Activated CD8-positive, alpha-beta memory T cell treated with anti-CD3 and anti-CD28 coated beads for 36 hours (primary cell): ENCODE data around the gene ATF4. TPM values are rescaled to one million over a fixed set of nuclear protein-coding genes. Genes with fewer than 3 reads are reported as not detected.

Experiments used
- CTCF ChIA-PET: fragments of 350-600 bp; sonication (Branson Sonifier 250); formaldehyde crosslinking; loops from one replicate; lab custom pipeline; 2021; ENCODE audit warnings: antibody characterized with exemption; lab: Charles Lee
- POLR2A ChIA-PET: fragments of 350-600 bp; sonication (Branson Sonifier 250); formaldehyde crosslinking; loops from one replicate; lab custom pipeline; 2021; ENCODE audit warnings: antibody characterized with exemption; lab: Charles Lee
- total RNA-seq, 2 experiments: library from RNA; stranded (reverse); gene quantifications; one replicate each; pipeline ENCODE4 v1.2.3, GENCODE V29; 2021

The ATF4 gene
- total RNA-seq, 2 experiments from 2014 or later = 816 to 818 TPM

DNA sequence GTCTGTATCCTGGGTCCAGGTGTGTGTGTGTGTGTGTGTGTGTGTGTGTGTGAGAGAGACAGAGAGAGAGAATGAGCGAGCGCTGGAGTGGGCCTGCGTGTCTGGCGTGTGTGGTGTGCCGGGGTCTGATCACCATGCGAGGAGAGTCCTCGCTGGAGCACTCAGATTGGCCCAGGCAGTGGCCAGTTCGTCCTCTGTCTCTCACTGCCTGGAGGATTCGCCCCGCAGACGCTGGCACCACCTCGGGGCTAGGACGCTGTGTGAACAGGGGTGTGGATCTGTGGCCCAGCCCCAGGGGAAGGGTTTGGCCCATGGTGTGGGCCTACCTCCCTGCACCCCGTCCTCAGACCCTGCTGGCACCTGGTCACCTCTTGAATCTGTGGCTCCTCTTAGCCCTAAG, 38.6 kb downstream of the ATF4 start:
- CTCF ChIA-PET = interaction anchor here (0.9 to 1.4 kb wide), 2 partner anchors 192 to 418 kb away, joined by 3 read pairs; no protein-coding TSS in a partner anchor
- POLR2A ChIA-PET = interaction anchor here (0.6 kb wide), 1 partner anchor 496 kb away, joined by 6 read pairs; no protein-coding TSS in a partner anchor

GRCh38 chr22:39559456-39560105, 39.2 kb downstream of the ATF4 start:
- CTCF ChIA-PET = interaction anchor here (1.0 to 1.4 kb wide), 3 partner anchors 15 to 191 kb away, joined by 3 to 4 read pairs (median 3); no protein-coding TSS in a partner anchor
- POLR2A ChIA-PET = no interaction called here

DNA sequence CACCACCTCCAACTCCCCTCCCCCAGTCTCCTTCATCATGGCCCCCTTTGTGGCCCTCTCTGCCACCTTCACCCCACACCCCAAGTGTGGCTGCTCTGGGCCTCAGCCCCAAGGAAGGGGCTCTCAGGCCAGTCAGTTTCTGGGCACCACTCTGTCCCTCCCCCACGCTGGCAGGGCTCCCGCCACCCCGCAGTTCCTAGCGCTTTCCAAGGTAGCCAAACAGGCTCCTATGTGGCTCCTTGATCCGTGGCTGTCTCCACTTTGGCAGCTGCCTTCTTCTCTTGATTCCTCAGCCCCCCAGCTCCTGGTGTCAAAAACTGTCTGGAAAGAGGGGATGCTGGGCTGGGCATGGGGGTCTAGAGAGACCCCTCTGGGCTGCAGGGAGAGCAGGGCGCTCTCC, 39.8 kb downstream of the ATF4 start:
- ChIA-PET CTCF (interaction anchor here (1.0 to 1.4 kb wide), 3 partner anchors 15 to 191 kb away, joined by 3 to 4 read pairs (median 3); no protein-coding TSS in a partner anchor), POLR2A (no interaction called here)

- CTCF ChIA-PET = no interaction called here
- POLR2A ChIA-PET = no interaction called here
These were observed 42.6 kb downstream of the ATF4 start for GRCh38 chr22:39562839-39563489.

GRCh38 chr22:39563571-39564428, 43.4 kb downstream of the ATF4 start:
- ChIA-PET POLR2A (no interaction called here), CTCF (no interaction called here)

DNA sequence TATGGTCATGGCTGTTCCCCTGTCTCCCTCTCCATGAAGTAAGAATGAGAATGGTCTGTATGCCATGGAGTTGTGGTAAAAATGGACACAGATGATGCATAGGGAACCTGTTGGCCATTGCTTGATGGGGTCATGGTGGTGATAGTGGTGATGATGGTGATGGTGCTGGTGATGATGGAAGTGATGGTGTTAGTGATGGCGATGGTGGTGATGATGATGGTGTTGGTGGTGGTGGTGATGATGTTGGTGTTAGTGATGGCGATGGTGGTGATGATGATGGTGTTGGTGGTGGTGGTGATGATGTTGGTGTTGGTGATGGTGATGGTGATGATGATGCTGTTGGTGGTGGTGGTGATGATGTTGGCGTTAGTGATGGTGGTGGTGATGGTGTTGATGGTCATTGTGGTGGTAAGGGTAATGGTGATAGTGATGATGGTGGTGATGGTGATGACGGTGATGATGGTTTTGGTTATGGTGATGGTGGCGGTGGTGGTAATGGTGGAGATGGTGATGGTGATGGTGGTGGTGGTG, 45.1 kb downstream of the ATF4 start:
- CTCF ChIA-PET = no interaction called here
- POLR2A ChIA-PET = interaction anchor here (0.5 kb wide), 1 partner anchor 42 kb away, joined by 3 read pairs; no protein-coding TSS in a partner anchor

DNA sequence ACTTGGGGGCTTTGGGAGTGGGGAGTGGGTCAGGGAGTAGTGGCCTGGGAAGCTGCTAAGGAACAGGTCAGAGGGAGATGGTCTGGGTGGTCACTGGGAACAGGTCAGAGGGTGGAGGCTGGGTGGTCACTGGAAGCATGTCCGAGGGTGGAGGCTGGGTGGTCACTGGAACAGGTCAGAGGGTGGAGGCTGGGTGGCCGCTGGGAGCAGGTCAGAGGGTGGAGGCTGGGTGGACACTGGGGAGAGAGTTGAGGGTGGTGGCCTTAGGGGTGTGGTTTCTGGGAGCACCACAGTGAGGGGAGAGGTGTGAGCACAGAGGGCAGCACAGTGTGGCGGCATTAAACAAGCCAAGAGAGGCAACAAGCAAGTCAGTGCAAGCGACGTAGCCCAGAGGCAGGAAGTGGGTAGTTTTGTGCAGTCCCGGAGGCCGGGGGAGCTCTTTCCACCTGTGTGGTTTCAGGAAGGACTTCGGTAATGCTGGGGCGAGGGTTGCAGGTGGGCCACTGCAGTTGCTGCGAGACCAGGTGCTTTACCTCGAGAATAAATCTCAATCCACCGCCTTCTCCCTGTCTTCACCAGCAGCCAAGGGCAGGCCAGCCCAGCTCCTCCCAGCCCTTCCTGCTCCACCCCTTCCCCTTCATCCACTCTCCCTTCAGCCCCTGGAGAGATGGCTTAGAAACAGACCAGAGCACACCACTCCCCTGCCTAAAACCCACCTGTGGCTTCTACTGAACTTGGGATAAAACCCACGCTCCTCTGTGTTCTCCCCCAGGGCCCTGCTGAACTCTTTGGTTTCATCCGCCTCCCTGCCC, 47.0 kb downstream of the ATF4 start:
- CTCF ChIA-PET = interaction anchor here (0.9 to 1.0 kb wide), 2 partner anchors 9 to 455 kb away, joined by 3 read pairs; no protein-coding TSS in a partner anchor
- POLR2A ChIA-PET = no interaction called here

DNA sequence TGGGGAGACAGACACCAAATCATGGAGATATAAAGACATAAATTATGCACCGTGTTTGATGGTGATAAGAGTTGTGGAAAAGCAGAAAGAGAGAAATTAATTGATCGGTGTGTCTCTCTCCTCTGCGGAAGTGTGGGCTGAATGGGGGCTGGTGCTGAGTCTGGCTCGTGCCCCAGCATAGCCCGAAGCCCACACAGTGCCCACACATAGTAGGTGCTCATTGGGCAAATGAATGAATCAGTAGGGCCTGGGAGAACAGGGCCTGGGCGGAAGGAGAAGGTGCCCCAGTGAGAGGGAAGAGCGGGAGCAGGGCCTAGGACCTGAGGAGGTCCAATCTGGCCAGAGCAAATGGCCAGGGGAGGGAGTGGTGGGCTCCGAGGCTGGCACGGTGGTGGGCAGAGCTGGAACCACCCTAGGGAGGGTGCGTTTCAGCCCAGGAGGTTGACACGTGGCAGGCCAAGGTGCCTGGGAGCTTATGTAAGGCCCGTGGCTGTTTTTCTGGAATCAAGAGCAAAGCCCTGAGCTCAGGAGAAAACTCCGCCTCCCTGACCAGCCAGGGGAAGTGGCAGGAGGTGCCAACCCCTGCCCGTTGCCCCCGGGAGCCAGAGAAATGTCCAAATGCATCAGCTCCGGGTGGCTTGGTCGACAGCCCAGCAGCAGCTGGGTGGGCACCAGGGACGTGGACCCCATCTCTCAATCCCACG, 48.1 kb downstream of the ATF4 start:
- POLR2A ChIA-PET = no interaction called here
- CTCF ChIA-PET = no interaction called here

GRCh38 chr22:39569066-39569465, 48.7 kb downstream of the ATF4 start:
- ChIA-PET CTCF (no interaction called here), POLR2A (no interaction called here)

DNA sequence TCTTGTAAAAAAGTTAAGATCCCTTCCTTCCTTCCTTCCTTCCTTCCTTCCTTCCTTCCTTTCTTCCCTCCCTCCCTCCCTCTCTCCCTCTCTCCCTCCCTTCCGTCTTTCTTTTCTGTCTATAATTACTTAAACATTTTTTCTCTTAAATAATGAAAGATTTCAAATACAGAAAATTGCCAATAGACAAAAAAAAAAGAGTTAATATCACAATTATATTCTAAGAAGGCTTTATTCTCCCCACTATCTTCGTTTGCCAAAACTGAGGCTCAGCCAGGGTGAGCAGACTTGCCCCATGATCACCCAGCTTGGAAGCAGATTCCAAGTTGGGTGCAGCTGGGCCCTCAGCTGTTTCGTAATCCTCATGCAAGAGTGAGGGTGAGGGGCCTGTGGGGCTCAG, 49.9 kb downstream of the ATF4 start:
- CTCF ChIA-PET = no interaction called here
- POLR2A ChIA-PET = no interaction called here

DNA sequence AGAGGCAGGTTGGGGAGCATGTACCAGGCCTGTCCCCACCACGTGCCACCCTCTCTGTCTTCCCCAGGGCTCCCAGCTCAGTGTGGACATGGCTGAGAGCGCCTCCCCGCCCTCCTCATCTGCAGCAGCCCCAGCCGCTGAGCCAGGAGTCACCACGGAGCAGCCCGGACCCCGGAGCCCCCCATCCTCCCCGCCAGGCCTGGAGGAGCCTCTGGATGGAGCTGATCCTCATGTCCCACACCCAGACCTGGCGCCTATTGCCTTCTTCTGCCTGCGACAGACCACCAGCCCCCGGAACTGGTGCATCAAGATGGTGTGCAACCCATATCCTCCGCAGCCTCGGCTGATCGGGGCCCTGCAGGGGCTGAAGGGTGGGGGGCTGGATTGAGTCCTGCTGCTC, 50.3 kb downstream of the ATF4 start, which contains the start of gene CACNA1I:
Gene CACNA1I, plus strand, starts transcription at position 89 of the 400 bp plus-strand sequence. Its CDS starts 0 bp downstream, at position 89.
- POLR2A ChIA-PET = no interaction called here
- CTCF ChIA-PET = no interaction called here

- ChIA-PET CTCF (no interaction called here), POLR2A (no interaction called here)
These were observed 51.2 kb downstream of the ATF4 start for GRCh38 chr22:39571538-39571937.

Other genes starting within 250 kb of the ATF4 start
- 1,000 to 10,000 TPM; 2,644 to 2,715 TPM for gene RPL3, start 200.9 kb upstream of the ATF4 start, total RNA-seq
- gene SYNGR1, start 170.6 kb upstream of the ATF4 start, total RNA-seq = 1 to 10 TPM; 3.8 to 4.2 TPM
- gene TAB1, start 120.8 kb upstream of the ATF4 start, total RNA-seq = 10 to 100 TPM; 24.2 to 24.3 TPM
- gene MGAT3, start 63.5 kb upstream of the ATF4 start, total RNA-seq = under 1 TPM; 0.19 TPM
- gene MIEF1, start 18.3 kb upstream of the ATF4 start, total RNA-seq = 10 to 100 TPM; 62.7 TPM
- 100 to 1,000 TPM; 136 to 143 TPM for gene RPS19BP1, start 12.2 kb downstream of the ATF4 start, total RNA-seq
- gene CACNA1I, start 50.2 kb downstream of the ATF4 start, total RNA-seq = under 1 TPM; 0.19 TPM